ENCODE results near the gene OLFML2B.

The OLFML2B gene

DNA sequence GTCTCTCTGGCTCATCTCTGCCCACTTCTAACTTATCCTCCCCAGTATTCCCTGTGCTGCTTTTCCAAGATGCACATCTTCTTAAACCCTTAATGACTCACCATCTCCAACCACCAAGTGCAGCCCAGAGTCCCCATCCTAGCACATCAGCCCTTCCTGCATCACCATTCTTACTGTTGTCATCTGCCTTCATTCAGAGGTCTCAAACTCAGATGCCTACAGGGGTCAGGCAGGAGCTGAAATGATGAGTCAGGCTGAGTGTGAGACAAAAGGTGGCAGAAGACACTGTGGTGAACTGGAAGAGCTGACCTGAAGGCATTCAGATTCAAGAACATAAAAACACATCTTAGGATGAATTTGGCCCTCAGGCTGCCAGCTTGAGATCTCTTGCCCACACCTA is 34.6 kb downstream of the OLFML2B start:
- in situ Hi-C loops (cut with MboI; ENCODE audit: low sequenced_read_pairs, unreplicated experiment): no loop called here
- TF ChIP-seq, protein P1, sequence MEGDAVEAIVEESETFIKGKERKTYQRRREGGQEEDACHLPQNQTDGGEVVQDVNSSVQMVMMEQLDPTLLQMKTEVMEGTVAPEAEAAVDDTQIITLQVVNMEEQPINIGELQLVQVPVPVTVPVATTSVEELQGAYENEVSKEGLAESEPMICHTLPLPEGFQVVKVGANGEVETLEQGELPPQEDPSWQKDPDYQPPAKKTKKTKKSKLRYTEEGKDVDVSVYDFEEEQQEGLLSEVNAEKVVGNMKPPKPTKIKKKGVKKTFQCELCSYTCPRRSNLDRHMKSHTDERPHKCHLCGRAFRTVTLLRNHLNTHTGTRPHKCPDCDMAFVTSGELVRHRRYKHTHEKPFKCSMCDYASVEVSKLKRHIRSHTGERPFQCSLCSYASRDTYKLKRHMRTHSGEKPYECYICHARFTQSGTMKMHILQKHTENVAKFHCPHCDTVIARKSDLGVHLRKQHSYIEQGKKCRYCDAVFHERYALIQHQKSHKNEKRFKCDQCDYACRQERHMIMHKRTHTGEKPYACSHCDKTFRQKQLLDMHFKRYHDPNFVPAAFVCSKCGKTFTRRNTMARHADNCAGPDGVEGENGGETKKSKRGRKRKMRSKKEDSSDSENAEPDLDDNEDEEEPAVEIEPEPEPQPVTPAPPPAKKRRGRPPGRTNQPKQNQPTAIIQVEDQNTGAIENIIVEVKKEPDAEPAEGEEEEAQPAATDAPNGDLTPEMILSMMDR (IDR thresholded peaks at IDR 0.05; ENCODE audit: borderline replicate concordance, control extremely low read depth, extremely low read depth, insufficient read depth, missing control alignments): no peak
- DNase-seq (ENCODE audit: low spot score): no peak

DNA sequence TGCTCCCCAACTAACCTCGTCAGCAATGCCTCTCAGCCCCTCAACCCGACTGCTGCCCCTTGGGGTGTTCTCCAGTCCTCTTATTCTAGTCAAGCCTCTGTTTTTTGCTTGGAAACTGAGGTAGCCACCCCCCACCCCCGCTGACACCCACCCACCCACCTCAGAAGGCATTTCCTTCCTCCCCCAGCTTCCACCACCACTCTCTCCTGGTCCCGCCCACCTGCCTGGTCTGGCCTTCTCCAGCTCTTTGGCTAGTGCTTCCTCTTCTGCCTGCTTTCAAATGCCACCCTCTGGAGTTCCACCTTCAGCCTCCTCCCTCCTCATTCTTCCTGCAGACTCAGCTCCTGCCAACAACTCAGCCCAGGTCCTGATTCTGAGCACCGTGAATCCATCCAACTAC is 35.3 kb downstream of the OLFML2B start:
- in situ Hi-C loops (cut with MboI; ENCODE audit: low sequenced_read_pairs, unreplicated experiment): no loop called here
- DNase-seq (ENCODE audit: low spot score): no peak
- TF ChIP-seq, protein P1 (IDR thresholded peaks at IDR 0.05; ENCODE audit: borderline replicate concordance, control extremely low read depth, extremely low read depth, insufficient read depth, missing control alignments): no peak

DNA sequence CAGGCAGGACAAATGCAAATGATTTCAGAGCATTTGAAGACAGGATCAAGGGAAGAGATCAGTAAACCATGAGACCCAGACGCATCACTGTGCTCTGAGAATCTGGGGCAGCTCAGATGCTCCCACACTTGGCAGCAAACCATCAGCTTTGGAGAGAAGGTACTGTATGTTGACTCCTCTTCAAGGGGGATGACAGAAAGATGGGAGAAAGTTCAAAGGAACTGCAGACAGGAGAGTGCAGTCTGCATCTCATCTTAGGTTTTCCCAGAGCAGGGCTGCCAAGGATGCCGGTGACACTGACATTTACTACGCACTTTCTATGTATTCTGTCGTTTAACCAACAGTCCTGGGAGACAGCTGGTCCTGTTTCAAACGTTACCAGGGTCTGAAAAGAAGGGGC is 35.8 kb downstream of the OLFML2B start:
- TF ChIP-seq, protein P1 (IDR thresholded peaks at IDR 0.05; ENCODE audit: borderline replicate concordance, control extremely low read depth, extremely low read depth, insufficient read depth, missing control alignments): no peak
- DNase-seq (ENCODE audit: low spot score): no peak
- in situ Hi-C loops (cut with MboI; ENCODE audit: low sequenced_read_pairs, unreplicated experiment): no loop called here

DNA sequence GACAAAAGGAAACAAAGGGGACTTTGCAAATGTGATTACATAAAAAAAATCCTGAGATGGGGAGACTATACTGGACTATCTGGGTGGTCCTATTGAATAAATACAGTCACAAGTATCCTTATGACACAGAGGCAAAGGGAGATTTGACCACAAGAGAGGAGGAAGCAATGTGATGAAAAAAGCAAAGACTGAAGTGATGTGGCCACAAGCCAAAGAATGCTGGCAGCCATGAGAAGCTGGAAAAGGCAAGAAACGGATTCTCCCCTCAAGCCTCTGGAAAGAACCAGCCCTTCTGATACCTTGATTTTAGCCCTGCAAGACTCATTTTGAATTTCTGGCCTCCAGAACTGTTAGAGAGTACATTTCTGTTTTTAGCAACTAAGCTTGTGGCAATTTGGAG is 36.4 kb downstream of the OLFML2B start:
- DNase-seq (ENCODE audit: low spot score): no peak
- TF ChIP-seq, protein P1 (IDR thresholded peaks at IDR 0.05; ENCODE audit: borderline replicate concordance, control extremely low read depth, extremely low read depth, insufficient read depth, missing control alignments): no peak
- in situ Hi-C loops (cut with MboI; ENCODE audit: low sequenced_read_pairs, unreplicated experiment): no loop called here

DNA sequence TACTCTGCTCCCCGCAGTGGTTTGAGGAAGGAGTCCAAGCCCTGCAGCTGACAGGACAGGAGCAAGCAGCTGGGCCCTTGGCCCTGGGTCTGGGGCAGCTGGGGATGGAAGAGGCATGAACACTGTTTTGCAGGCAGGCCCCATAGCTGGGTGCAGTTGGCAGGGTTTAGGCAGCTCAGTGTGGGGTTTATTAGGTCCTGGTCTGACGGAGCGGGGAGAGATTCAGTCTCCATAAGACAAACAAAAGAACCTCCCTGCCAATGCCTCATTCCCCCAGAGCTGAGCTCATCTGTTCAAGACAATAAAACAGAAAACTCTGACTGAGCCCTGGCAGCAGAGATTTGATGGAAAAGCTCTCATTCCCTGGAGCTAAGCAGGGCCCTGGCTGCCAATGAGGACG is 37.3 kb downstream of the OLFML2B start:
- in situ Hi-C loops (cut with MboI; ENCODE audit: low sequenced_read_pairs, unreplicated experiment): no loop called here
- TF ChIP-seq, protein P1 (IDR thresholded peaks at IDR 0.05; ENCODE audit: borderline replicate concordance, control extremely low read depth, extremely low read depth, insufficient read depth, missing control alignments): no peak

DNA sequence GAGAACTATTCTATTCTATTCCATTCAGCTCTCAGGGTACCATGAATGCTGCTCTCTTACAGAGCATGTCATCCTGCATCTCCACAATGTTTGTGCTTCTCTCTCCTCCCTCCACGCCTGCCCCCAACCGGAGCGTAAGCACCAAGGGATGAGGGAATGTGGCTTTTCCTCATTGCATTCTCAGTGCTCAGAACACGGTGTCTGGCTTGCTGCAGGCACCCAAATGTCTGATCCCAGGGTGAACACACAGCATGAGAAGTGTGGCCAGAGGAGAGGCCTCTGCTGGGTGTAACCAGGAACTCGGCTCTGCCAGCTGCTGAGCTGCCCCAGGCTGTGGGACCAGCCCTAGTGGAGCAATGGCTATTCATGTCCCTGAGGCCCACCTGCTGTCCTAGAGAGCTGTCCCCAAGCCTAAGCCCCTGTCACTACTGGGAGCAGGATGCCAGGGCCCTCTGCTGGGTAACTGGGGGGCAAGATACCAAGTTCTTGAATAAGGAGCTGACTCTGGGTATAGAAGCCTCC is 38.3 kb downstream of the OLFML2B start:
- TF ChIP-seq, protein P1 (IDR thresholded peaks at IDR 0.05; ENCODE audit: borderline replicate concordance, control extremely low read depth, extremely low read depth, insufficient read depth, missing control alignments): no peak
- in situ Hi-C loops (cut with MboI; ENCODE audit: low sequenced_read_pairs, unreplicated experiment): no loop called here
- DNase-seq (ENCODE audit: low spot score): no peak

More for the DNA sequence above, 37.3 kb downstream of the OLFML2B start:
- no peak for DNase-seq (ENCODE audit: low spot score)

DNA sequence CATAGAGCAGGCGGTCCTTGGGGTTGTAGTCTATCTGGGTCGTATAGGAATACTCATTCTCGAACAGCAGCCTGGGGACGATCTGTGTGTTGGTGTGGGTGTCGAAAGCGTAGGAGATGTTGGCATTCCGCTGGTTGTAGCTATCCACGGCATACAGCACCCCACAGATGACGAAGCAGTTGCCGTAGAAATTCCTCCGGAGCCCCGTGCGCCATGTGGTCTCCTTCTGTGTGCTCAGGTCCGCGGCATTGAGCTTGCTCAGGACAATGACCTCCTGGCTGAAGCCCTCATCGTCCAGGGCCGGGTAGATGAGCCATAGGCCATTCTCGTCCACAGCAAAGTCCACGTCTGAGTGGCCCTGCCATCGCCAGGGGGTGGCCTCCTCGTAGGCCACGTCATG is 39.9 kb downstream of the OLFML2B start:
- TF ChIP-seq, protein P1 (IDR thresholded peaks at IDR 0.05; ENCODE audit: borderline replicate concordance, control extremely low read depth, extremely low read depth, insufficient read depth, missing control alignments): no peak
- in situ Hi-C loops (cut with MboI; ENCODE audit: low sequenced_read_pairs, unreplicated experiment): no loop called here
- no peak for DNase-seq (ENCODE audit: low spot score)
